ENCODE data around the gene KIAA0930.

DNA sequence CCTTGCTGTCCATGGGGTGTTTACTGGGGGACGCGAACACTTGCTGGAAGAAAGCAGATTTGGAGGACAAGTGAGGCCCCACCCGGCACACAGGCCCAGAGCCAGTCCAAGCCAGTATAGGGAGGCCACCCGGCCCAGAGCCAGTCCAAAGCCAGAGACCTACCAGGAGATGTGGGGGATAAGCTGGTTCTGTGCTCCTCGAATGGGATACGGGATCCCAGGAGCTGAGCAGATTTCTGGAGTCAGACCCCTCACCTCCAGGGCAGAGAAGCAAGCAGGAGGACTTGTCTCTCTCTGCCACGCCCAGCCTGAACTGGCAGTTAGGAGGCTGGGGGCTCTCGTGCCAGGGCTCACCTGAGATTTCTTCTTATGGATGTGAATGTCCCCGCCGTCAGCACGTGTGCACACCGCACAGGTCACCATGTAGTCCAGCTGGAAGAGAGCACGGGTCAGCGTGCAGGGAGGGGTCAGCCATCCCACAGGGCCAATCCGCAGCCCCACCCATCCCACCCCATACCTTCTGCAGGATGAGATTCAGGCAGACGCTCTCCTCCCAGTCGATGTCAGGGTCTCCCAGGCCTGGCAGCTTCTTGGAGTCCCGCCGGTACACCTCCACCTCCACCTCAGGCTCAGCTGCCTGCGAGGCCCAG is 35.3 kb downstream of the KIAA0930 start:
- TF ChIP-seq, protein P1, sequence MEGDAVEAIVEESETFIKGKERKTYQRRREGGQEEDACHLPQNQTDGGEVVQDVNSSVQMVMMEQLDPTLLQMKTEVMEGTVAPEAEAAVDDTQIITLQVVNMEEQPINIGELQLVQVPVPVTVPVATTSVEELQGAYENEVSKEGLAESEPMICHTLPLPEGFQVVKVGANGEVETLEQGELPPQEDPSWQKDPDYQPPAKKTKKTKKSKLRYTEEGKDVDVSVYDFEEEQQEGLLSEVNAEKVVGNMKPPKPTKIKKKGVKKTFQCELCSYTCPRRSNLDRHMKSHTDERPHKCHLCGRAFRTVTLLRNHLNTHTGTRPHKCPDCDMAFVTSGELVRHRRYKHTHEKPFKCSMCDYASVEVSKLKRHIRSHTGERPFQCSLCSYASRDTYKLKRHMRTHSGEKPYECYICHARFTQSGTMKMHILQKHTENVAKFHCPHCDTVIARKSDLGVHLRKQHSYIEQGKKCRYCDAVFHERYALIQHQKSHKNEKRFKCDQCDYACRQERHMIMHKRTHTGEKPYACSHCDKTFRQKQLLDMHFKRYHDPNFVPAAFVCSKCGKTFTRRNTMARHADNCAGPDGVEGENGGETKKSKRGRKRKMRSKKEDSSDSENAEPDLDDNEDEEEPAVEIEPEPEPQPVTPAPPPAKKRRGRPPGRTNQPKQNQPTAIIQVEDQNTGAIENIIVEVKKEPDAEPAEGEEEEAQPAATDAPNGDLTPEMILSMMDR (IDR thresholded peaks at IDR 0.05): no peak
- TF ChIP-seq POLR2A (IDR thresholded peaks at IDR 0.05) (no peak), EP300 (IDR thresholded peaks at IDR 0.05) (no peak), POLR2AphosphoS5 (IDR thresholded peaks at IDR 0.05) (no peak)
